SU-DHL-6 (cell line): Measurements from ENCODE around the gene PFDN1.

Experiments used
- CTCF ChIP-seq: fragments of 200-600 bp; sonication (generic); IDR thresholded peaks from one replicate; pipeline ENCODE4 v1.5.1; 2017; ENCODE audit warnings: antibody characterized with exemption, mild to moderate bottlenecking, low read length, moderate library complexity; ENCODE audit not compliant: insufficient read depth, poor library complexity, severe bottlenecking
- EZH2phosphoT487 ChIP-seq: fragments of 200-600 bp; sonication (generic), shearing (Covaris generic); conservative IDR thresholded peaks from 2 replicates; pipeline ENCODE4 v1.6.1; 2018; ENCODE audit warnings: mild to moderate bottlenecking, antibody characterized with exemption, low read length, moderate library complexity, mixed read lengths

GRCh38 chr5:140284013-140284412, 18.9 kb downstream of the PFDN1 start:
- TF ChIP-seq CTCF (no peak), EZH2phosphoT487 (no peak)
